ENCODE data around the gene LCAT.

GRCh38 chr16:67993207-67994039 lies 49.5 kb upstream of the LCAT start:
- TF ChIP-seq ZNF274 (IDR thresholded peaks at IDR 0.05; ENCODE audit: low read depth, low read length) = no peak
- TF ChIP-seq SUZ12 (IDR thresholded peaks at IDR 0.05; ENCODE audit: extremely low read depth, insufficient read depth, insufficient read length) = no peak
- no peak for TF ChIP-seq YY1 (IDR thresholded peaks at IDR 0.05; ENCODE audit: insufficient read depth, insufficient read length)
